Measurements from ENCODE around the gene TNFAIP8.
A peak's percentile ranks its signal among the peaks of the same experiment; 100 is the strongest.

TNFAIP8 gene

GRCh38 chr5:119397518-119398380 is 41.9 kb downstream of the TNFAIP8 start:
- no peaks in the 10 kb centered on the region for H3K27me3 ChIP-seq (ENCODE audit: control insufficient read depth in 5 of 5, insufficient read depth in 4 of 5, low read length in 5 of 5)
- peaks cover 5 to 29% (median 22%) of the 10 kb centered on the region in 5 donors for H3K4me1 ChIP-seq (ENCODE audit: control insufficient read depth in 5 of 5, insufficient read depth in 5 of 5, low read length in 5 of 5)
- peak overlapping the region in 2 of 5 donors; percentile 10 to 19 for H3K9ac ChIP-seq (ENCODE audit: low read length in 5 of 5)
- H3K27ac ChIP-seq (ENCODE audit: low read depth, low read length): peak overlapping the region; percentile 76
- H3K9me3 ChIP-seq (ENCODE audit: control insufficient read depth in 5 of 5, low read length in 5 of 5): no peaks in the 10 kb centered on the region
- H3K36me3 ChIP-seq (ENCODE audit: control insufficient read depth in 5 of 5, insufficient read depth in 5 of 5, low read length in 5 of 5): peaks cover 0 to 3% (median 0%) of the 10 kb centered on the region in 5 donors
- peak overlapping the region in 1 of 5 donors; percentile 7 for H3K4me3 ChIP-seq (ENCODE audit: low read depth in 1 of 5, low read length in 5 of 5)

- Histone ChIP-seq H3K9me3 (ENCODE audit: control insufficient read depth in 5 of 5, low read length in 5 of 5) (no peaks in the 10 kb centered on the region), H3K36me3 (ENCODE audit: control insufficient read depth in 5 of 5, insufficient read depth in 5 of 5, low read length in 5 of 5) (peaks cover 0 to 3% (median 0%) of the 10 kb centered on the region in 5 donors), H3K27ac (ENCODE audit: low read depth, low read length) (peak overlapping the region; percentile 76), H3K4me3 (ENCODE audit: low read depth in 1 of 5, low read length in 5 of 5) (no peak overlapping the region), H3K27me3 (ENCODE audit: control insufficient read depth in 5 of 5, insufficient read depth in 4 of 5, low read length in 5 of 5) (no peaks in the 10 kb centered on the region), H3K9ac (ENCODE audit: low read length in 5 of 5) (peak overlapping the region in 1 of 5 donors; percentile 57), H3K4me1 (ENCODE audit: control insufficient read depth in 5 of 5, insufficient read depth in 5 of 5, low read length in 5 of 5) (peaks cover 5 to 26% (median 17%) of the 10 kb centered on the region in 5 donors)
Measured at GRCh38 chr5:119398727-119399466, 43.1 kb downstream of the TNFAIP8 start.

- H3K27me3 ChIP-seq (ENCODE audit: control insufficient read depth in 5 of 5, insufficient read depth in 4 of 5, low read length in 5 of 5): no peaks in the 10 kb centered on the region
- no peak overlapping the region for H3K9ac ChIP-seq (ENCODE audit: low read length in 5 of 5)
- peak overlapping the region; percentile 76 for H3K27ac ChIP-seq (ENCODE audit: low read depth, low read length)
- peaks cover 5 to 26% (median 15%) of the 10 kb centered on the region in 5 donors for H3K4me1 ChIP-seq (ENCODE audit: control insufficient read depth in 5 of 5, insufficient read depth in 5 of 5, low read length in 5 of 5)
- H3K36me3 ChIP-seq (ENCODE audit: control insufficient read depth in 5 of 5, insufficient read depth in 5 of 5, low read length in 5 of 5): peaks cover 0 to 2% (median 0%) of the 10 kb centered on the region in 5 donors
- H3K9me3 ChIP-seq (ENCODE audit: control insufficient read depth in 5 of 5, low read length in 5 of 5): no peaks in the 10 kb centered on the region
- no peak overlapping the region for H3K4me3 ChIP-seq (ENCODE audit: low read depth in 1 of 5, low read length in 5 of 5)
Measured at GRCh38 chr5:119400245-119400644, 44.4 kb downstream of the TNFAIP8 start.

- Histone ChIP-seq H3K27ac (ENCODE audit: low read depth, low read length) (no peak overlapping the region), H3K4me1 (ENCODE audit: control insufficient read depth in 5 of 5, insufficient read depth in 5 of 5, low read length in 5 of 5) (peaks cover 5 to 25% (median 11%) of the 10 kb centered on the region in 5 donors), H3K9me3 (ENCODE audit: control insufficient read depth in 5 of 5, low read length in 5 of 5) (no peaks in the 10 kb centered on the region), H3K4me3 (ENCODE audit: low read depth in 1 of 5, low read length in 5 of 5) (no peak overlapping the region), H3K27me3 (ENCODE audit: control insufficient read depth in 5 of 5, insufficient read depth in 4 of 5, low read length in 5 of 5) (no peaks in the 10 kb centered on the region), H3K36me3 (ENCODE audit: control insufficient read depth in 5 of 5, insufficient read depth in 5 of 5, low read length in 5 of 5) (no peaks in the 10 kb centered on the region), H3K9ac (ENCODE audit: low read length in 5 of 5) (no peak overlapping the region)
Measured at GRCh38 chr5:119402081-119402480, 46.3 kb downstream of the TNFAIP8 start.

- peaks cover 5 to 23% (median 8%) of the 10 kb centered on the region in 5 donors for H3K4me1 ChIP-seq (ENCODE audit: control insufficient read depth in 5 of 5, insufficient read depth in 5 of 5, low read length in 5 of 5)
- H3K27me3 ChIP-seq (ENCODE audit: control insufficient read depth in 5 of 5, insufficient read depth in 4 of 5, low read length in 5 of 5): no peaks in the 10 kb centered on the region
- H3K4me3 ChIP-seq (ENCODE audit: low read depth in 1 of 5, low read length in 5 of 5): no peak overlapping the region
- H3K9ac ChIP-seq (ENCODE audit: low read length in 5 of 5): no peak overlapping the region
- H3K36me3 ChIP-seq (ENCODE audit: control insufficient read depth in 5 of 5, insufficient read depth in 5 of 5, low read length in 5 of 5): no peaks in the 10 kb centered on the region
- H3K27ac ChIP-seq (ENCODE audit: low read depth, low read length): no peak overlapping the region
- no peaks in the 10 kb centered on the region for H3K9me3 ChIP-seq (ENCODE audit: control insufficient read depth in 5 of 5, low read length in 5 of 5)
Measured at GRCh38 chr5:119402555-119402954, 46.7 kb downstream of the TNFAIP8 start.

- Histone ChIP-seq H3K9me3 (ENCODE audit: control insufficient read depth in 5 of 5, low read length in 5 of 5) (no peaks in the 10 kb centered on the region), H3K4me1 (ENCODE audit: control insufficient read depth in 5 of 5, insufficient read depth in 5 of 5, low read length in 5 of 5) (peaks cover 0 to 10% (median under 1%) of the 10 kb centered on the region in 5 donors), H3K27ac (ENCODE audit: low read depth, low read length) (no peak overlapping the region), H3K27me3 (ENCODE audit: control insufficient read depth in 5 of 5, insufficient read depth in 4 of 5, low read length in 5 of 5) (no peaks in the 10 kb centered on the region), H3K9ac (ENCODE audit: low read length in 5 of 5) (no peak overlapping the region), H3K36me3 (ENCODE audit: control insufficient read depth in 5 of 5, insufficient read depth in 5 of 5, low read length in 5 of 5) (no peaks in the 10 kb centered on the region), H3K4me3 (ENCODE audit: low read depth in 1 of 5, low read length in 5 of 5) (no peak overlapping the region)
Measured at GRCh38 chr5:119404033-119404432, 48.2 kb downstream of the TNFAIP8 start.

GRCh38 chr5:119405419-119405818 is 49.6 kb downstream of the TNFAIP8 start:
- H3K36me3 ChIP-seq (ENCODE audit: control insufficient read depth in 5 of 5, insufficient read depth in 5 of 5, low read length in 5 of 5): no peaks in the 10 kb centered on the region
- no peak overlapping the region for H3K4me3 ChIP-seq (ENCODE audit: low read depth in 1 of 5, low read length in 5 of 5)
- H3K9ac ChIP-seq (ENCODE audit: low read length in 5 of 5): no peak overlapping the region
- no peak overlapping the region for H3K27ac ChIP-seq (ENCODE audit: low read depth, low read length)
- peaks cover 0 to under 1% (median 0%) of the 10 kb centered on the region in 5 donors for H3K4me1 ChIP-seq (ENCODE audit: control insufficient read depth in 5 of 5, insufficient read depth in 5 of 5, low read length in 5 of 5)
- no peaks in the 10 kb centered on the region for H3K27me3 ChIP-seq (ENCODE audit: control insufficient read depth in 5 of 5, insufficient read depth in 4 of 5, low read length in 5 of 5)
- no peaks in the 10 kb centered on the region for H3K9me3 ChIP-seq (ENCODE audit: control insufficient read depth in 5 of 5, low read length in 5 of 5)

- Histone ChIP-seq H3K36me3 (ENCODE audit: control insufficient read depth in 5 of 5, insufficient read depth in 5 of 5, low read length in 5 of 5) (no peaks in the 10 kb centered on the region), H3K4me3 (ENCODE audit: low read depth in 1 of 5, low read length in 5 of 5) (no peak overlapping the region), H3K27me3 (ENCODE audit: control insufficient read depth in 5 of 5, insufficient read depth in 4 of 5, low read length in 5 of 5) (no peaks in the 10 kb centered on the region), H3K9ac (ENCODE audit: low read length in 5 of 5) (no peak overlapping the region), H3K27ac (ENCODE audit: low read depth, low read length) (no peak overlapping the region), H3K9me3 (ENCODE audit: control insufficient read depth in 5 of 5, low read length in 5 of 5) (no peaks in the 10 kb centered on the region), H3K4me1 (ENCODE audit: control insufficient read depth in 5 of 5, insufficient read depth in 5 of 5, low read length in 5 of 5) (peaks cover 0 to 12% (median 6%) of the 10 kb centered on the region in 5 donors)
Measured at GRCh38 chr5:119406551-119407110, 50.8 kb downstream of the TNFAIP8 start.

- H3K4me1 ChIP-seq (ENCODE audit: control insufficient read depth in 5 of 5, insufficient read depth in 5 of 5, low read length in 5 of 5): peaks cover 0 to 20% (median 7%) of the 10 kb centered on the region in 5 donors
- H3K36me3 ChIP-seq (ENCODE audit: control insufficient read depth in 5 of 5, insufficient read depth in 5 of 5, low read length in 5 of 5): no peaks in the 10 kb centered on the region
- H3K27ac ChIP-seq (ENCODE audit: low read depth, low read length): no peak overlapping the region
- H3K27me3 ChIP-seq (ENCODE audit: control insufficient read depth in 5 of 5, insufficient read depth in 4 of 5, low read length in 5 of 5): no peaks in the 10 kb centered on the region
- H3K9me3 ChIP-seq (ENCODE audit: control insufficient read depth in 5 of 5, low read length in 5 of 5): no peaks in the 10 kb centered on the region
- H3K9ac ChIP-seq (ENCODE audit: low read length in 5 of 5): no peak overlapping the region
- H3K4me3 ChIP-seq (ENCODE audit: low read depth in 1 of 5, low read length in 5 of 5): no peak overlapping the region
Measured at GRCh38 chr5:119409235-119409815, 53.5 kb downstream of the TNFAIP8 start.
